Activated gamma-delta T cell treated with Interleukin-2 at 50 U/mL for 16 hours (primary cell): ENCODE measurements around the gene HEATR3.

Experiments used
- DNase-seq: peaks from one replicate; pipeline ENCODE4 v3.0.0-alpha.2; 2020

HEATR3 gene

GRCh38 chr16:50065624-50066481, at the start of gene HEATR3:
TSS of gene HEATR3 (plus strand) at chr16:50065970. CDS start at chr16:50066132, 162 bp downstream.
- peak; percentile 93 for DNase-seq

- no peak for DNase-seq
Measured at GRCh38 chr16:50017553-50017952, 48.2 kb upstream of the HEATR3 start.

GRCh38 chr16:50021544-50021943, 44.2 kb upstream of the HEATR3 start:
- DNase-seq: no peak

- DNase-seq: no peak
Measured at GRCh38 chr16:50023641-50024040, 42.1 kb upstream of the HEATR3 start.

GRCh38 chr16:50024207-50024606, 41.6 kb upstream of the HEATR3 start:
- no peak for DNase-seq

- DNase-seq: peak; percentile 90
Measured at GRCh38 chr16:50024684-50025536, 40.9 kb upstream of the HEATR3 start, which contains the start of gene CNEP1R1. TSS of gene CNEP1R1 (plus strand) at chr16:50025225. CDS start at chr16:50025316, 91 bp downstream.

GRCh38 chr16:50025537-50025931, 40.2 kb upstream of the HEATR3 start:
- peak; percentile 15 for DNase-seq

- no peak for DNase-seq
Measured at GRCh38 chr16:50027829-50028228, 37.9 kb upstream of the HEATR3 start.

- DNase-seq: no peak
Measured at GRCh38 chr16:50035468-50035992, 30.2 kb upstream of the HEATR3 start.

GRCh38 chr16:50036426-50036825, 29.3 kb upstream of the HEATR3 start:
- no peak for DNase-seq

- DNase-seq: no peak
Measured at GRCh38 chr16:50037662-50038220, 28.0 kb upstream of the HEATR3 start.

- DNase-seq: no peak
Measured at GRCh38 chr16:50038286-50038685, 27.5 kb upstream of the HEATR3 start.

GRCh38 chr16:50038756-50039529, 26.8 kb upstream of the HEATR3 start:
- DNase-seq: no peak

GRCh38 chr16:50040018-50040417, 25.8 kb upstream of the HEATR3 start:
- DNase-seq: no peak

- DNase-seq: no peak
Measured at GRCh38 chr16:50040710-50041109, 25.1 kb upstream of the HEATR3 start.

GRCh38 chr16:50043358-50043757, 22.4 kb upstream of the HEATR3 start:
- DNase-seq: no peak

- no peak for DNase-seq
Measured at GRCh38 chr16:50045412-50045811, 20.4 kb upstream of the HEATR3 start.

- DNase-seq: no peak
Measured at GRCh38 chr16:50046853-50047252, 18.9 kb upstream of the HEATR3 start.

GRCh38 chr16:50047864-50048263, 17.9 kb upstream of the HEATR3 start:
- DNase-seq: no peak

- no peak for DNase-seq
Measured at GRCh38 chr16:50050802-50051201, 15.0 kb upstream of the HEATR3 start.

- no peak for DNase-seq
Measured at GRCh38 chr16:50056226-50056625, 9.5 kb upstream of the HEATR3 start.

- DNase-seq: no peak
Measured at GRCh38 chr16:50058091-50058771, 7.5 kb upstream of the HEATR3 start.
